H9 (cell line): ENCODE results near the gene AAMP. TPM values are rescaled to one million over a fixed set of nuclear protein-coding genes. Genes with fewer than 3 reads are reported as not detected.

Experiments
- DNase-seq: peaks from one replicate; pipeline ENCODE4 v3.0.0-alpha.2; 2017
- H2AFZ ChIP-seq: one replicate; pipeline ENCODE4 v1.6.1; 2013; ENCODE audit warnings: mild to moderate bottlenecking, low read length, control low read depth, moderate library complexity
- H2AK5ac ChIP-seq: 2 replicates; pipeline ENCODE4 v1.6.1; 2013; ENCODE audit warnings: low read length, control low read depth, mixed read lengths; ENCODE audit not compliant: insufficient read length
- H2BK120ac ChIP-seq: one replicate; pipeline ENCODE4 v1.6.1; 2013; ENCODE audit warnings: low read depth, mild to moderate bottlenecking, low read length, control low read depth, inconsistent platforms; ENCODE audit not compliant: poor library complexity, severe bottlenecking
- H2BK12ac ChIP-seq: 2 replicates; pipeline ENCODE4 v1.6.1; 2013; ENCODE audit warnings: low read length, control low read depth, mixed read lengths, low read depth; ENCODE audit not compliant: insufficient read length
- H2BK15ac ChIP-seq: 2 replicates; pipeline ENCODE4 v1.6.1; 2013; ENCODE audit warnings: low read depth, low read length, control low read depth
- H2BK20ac ChIP-seq: one replicate; pipeline ENCODE4 v1.6.1; 2013; ENCODE audit warnings: low read depth, mild to moderate bottlenecking, low read length, control low read depth, inconsistent platforms; ENCODE audit not compliant: poor library complexity, severe bottlenecking
- H2BK5ac ChIP-seq: 2 replicates; pipeline ENCODE4 v1.6.1; 2013; ENCODE audit warnings: low read length, control low read depth, mixed read lengths; ENCODE audit not compliant: insufficient read length
- H3K14ac ChIP-seq: 2 replicates; pipeline ENCODE4 v1.6.1; 2013; ENCODE audit warnings: low read length, control low read depth; ENCODE audit not compliant: insufficient read depth
- H3K18ac ChIP-seq: 2 replicates; pipeline ENCODE4 v1.6.1; 2013; ENCODE audit warnings: low read depth, mild to moderate bottlenecking, mixed read lengths, low read length, control low read depth; ENCODE audit not compliant: insufficient read length
- H3K23ac ChIP-seq: 2 replicates; pipeline ENCODE4 v1.6.1; 2013; ENCODE audit warnings: low read length, control low read depth, mixed read lengths, low read depth; ENCODE audit not compliant: insufficient read length
- H3K23me2 ChIP-seq: 2 replicates; pipeline ENCODE4 v1.6.1; 2013; ENCODE audit warnings: low read depth, mild to moderate bottlenecking, mixed read lengths, low read length, control low read depth; ENCODE audit not compliant: insufficient read length, poor library complexity, severe bottlenecking
- H3K27ac ChIP-seq: 2 replicates; pipeline ENCODE4 v1.5.1; 2013; ENCODE audit warnings: low read length, control low read depth, mixed read lengths, low read depth; ENCODE audit not compliant: insufficient read length
- H3K27me3 ChIP-seq: 2 replicates; pipeline ENCODE4 v1.6.1; 2013; ENCODE audit warnings: low read length, control low read depth, inconsistent platforms; ENCODE audit not compliant: insufficient read depth
- H3K4ac ChIP-seq: 2 replicates; pipeline ENCODE4 v1.6.1; 2013; ENCODE audit warnings: low read depth, mild to moderate bottlenecking, control low read depth, inconsistent platforms, low read length, moderate library complexity
- H3K4me1 ChIP-seq: 2 replicates; pipeline ENCODE4 v1.6.1; 2013; ENCODE audit warnings: low read length, control low read depth, inconsistent platforms; ENCODE audit not compliant: insufficient read depth
- H3K4me2 ChIP-seq: 2 replicates; pipeline ENCODE4 v1.6.1; 2013; ENCODE audit warnings: low read length, control low read depth, mixed read lengths; ENCODE audit not compliant: insufficient read length, insufficient read depth
- H3K56ac ChIP-seq: 2 replicates; pipeline ENCODE4 v1.6.1; 2013; ENCODE audit warnings: low read depth, mild to moderate bottlenecking, mixed read lengths, low read length, control low read depth; ENCODE audit not compliant: insufficient read length
- H3K79me1 ChIP-seq: 2 replicates; pipeline ENCODE4 v1.6.1; 2013; ENCODE audit warnings: low read depth, mild to moderate bottlenecking, moderate library complexity, low read length, control low read depth, inconsistent platforms; ENCODE audit not compliant: insufficient read depth, poor library complexity, severe bottlenecking
- H3K79me2 ChIP-seq: 2 replicates; pipeline ENCODE4 v1.6.1; 2013; ENCODE audit warnings: low read length, control low read depth, inconsistent platforms; ENCODE audit not compliant: insufficient read depth
- H3K9ac ChIP-seq: 2 replicates; pipeline ENCODE4 v1.6.1; 2013; ENCODE audit warnings: low read length, control low read depth, mixed read lengths; ENCODE audit not compliant: insufficient read length; ENCODE audit errors: extremely low read depth
- H3K9me3 ChIP-seq: one replicate; pipeline ENCODE4 v1.6.1; 2013; ENCODE audit warnings: low read depth, low read length, inconsistent platforms; ENCODE audit not compliant: control insufficient read depth
- H3T11ph ChIP-seq: one replicate; pipeline ENCODE4 v1.6.1; 2013; ENCODE audit warnings: mild to moderate bottlenecking, low read length, control low read depth, inconsistent platforms
- H4K20me1 ChIP-seq: one replicate; pipeline ENCODE4 v1.6.1; 2013; ENCODE audit not compliant: control insufficient read depth, insufficient read length, insufficient read depth
- H4K5ac ChIP-seq: 2 replicates; pipeline ENCODE4 v1.6.1; 2013; ENCODE audit warnings: low read depth, mild to moderate bottlenecking, mixed read lengths, low read length, control low read depth; ENCODE audit not compliant: insufficient read length
- H4K8ac ChIP-seq: replicated peaks from 2 replicates; pipeline ENCODE4 v1.6.1; 2013; ENCODE audit warnings: low read length, control low read depth, mixed read lengths, low read depth; ENCODE audit not compliant: insufficient read length
- H4K91ac ChIP-seq: 2 replicates; pipeline ENCODE4 v1.6.1; 2013; ENCODE audit warnings: low read depth, mild to moderate bottlenecking, moderate library complexity, mixed read lengths, low read length, control low read depth; ENCODE audit not compliant: insufficient read length
- H3K27ac Mint-ChIP-seq, 3 experiments: 2 replicates in 2 of 3; 3 replicates in 1 of 3; pipeline ENCODE4 v1.8.0; 2020 to 2021; ENCODE audit warnings: mixed read lengths in 3 of 3, mild to moderate bottlenecking in 1 of 3, moderate library complexity in 1 of 3
- H3K27me3 Mint-ChIP-seq: 2 replicates; pipeline ENCODE4 v1.8.0; 2021; ENCODE audit warnings: low read depth, mild to moderate bottlenecking, moderate library complexity, mixed read lengths
- H3K36me3 Mint-ChIP-seq, 3 experiments: 2 replicates in 2 of 3; 3 replicates in 1 of 3; pipeline ENCODE4 v1.8.0; 2020 to 2021; ENCODE audit warnings: low read depth in 3 of 3, mixed read lengths in 3 of 3; ENCODE audit not compliant: insufficient read depth in 1 of 3
- H3K4me1 Mint-ChIP-seq, 2 experiments: 2 replicates each; pipeline ENCODE4 v1.8.0; 2020; ENCODE audit warnings: mixed read lengths in 2 of 2
- H3K4me3 Mint-ChIP-seq, 2 experiments: 2 replicates in 1 of 2; 3 replicates in 1 of 2; pipeline ENCODE4 v1.8.0; 2020 to 2021; ENCODE audit warnings: mild to moderate bottlenecking in 2 of 2, mixed read lengths in 2 of 2, moderate library complexity in 1 of 2
- H3K9me3 Mint-ChIP-seq, 2 experiments: 2 replicates in 1 of 2; 3 replicates in 1 of 2; pipeline ENCODE4 v1.8.0; 2020; ENCODE audit warnings: mild to moderate bottlenecking in 2 of 2, mixed read lengths in 2 of 2, moderate library complexity in 1 of 2
- CTCF ChIP-seq: fragments of 200-600 bp; sonication (generic); conservative IDR thresholded peaks from 3 replicates; pipeline ENCODE4 v1.8.0; 2021; ENCODE audit warnings: antibody characterized with exemption, mild to moderate bottlenecking
- WGBS: extraction: QIAGEN DNeasy Blood & Tissue Kit; methylation state at CpG from one replicate; pipeline ENCODE4 v1.1.7; 2013; ENCODE audit warnings: missing lambda C conversion rate, low lambda C conversion rate, mixed read lengths; ENCODE audit not compliant: insufficient read length; ENCODE audit errors: extremely low coverage; 5-methylcytosine and 5-hydroxymethylcytosine counted together
- total RNA-seq: library from RNA; stranded (reverse); gene quantifications from 2 replicates; pipeline ENCODE4 v1.2.1, GENCODE V29; 2021

Gene AAMP
- total RNA-seq, 1 experiment from 2014 or later: 103 TPM

GRCh38 chr2:218256612-218257350 is 13.2 kb downstream of the AAMP start:
- no peak overlapping the region for H3K27ac ChIP-seq

More at GRCh38 chr2:218256612-218257350, 13.2 kb downstream of the AAMP start:
- Histone ChIP-seq H2AK5ac (no peak overlapping the region), H3K14ac (no peak overlapping the region), H3T11ph (no peak overlapping the region), H4K8ac (no peak overlapping the region), H2BK5ac (no peak overlapping the region), H3K18ac (no peak overlapping the region), H3K56ac (no peak overlapping the region), H3K4me1 (peaks cover 4% of the 10 kb centered on the region; the same call in 1 of the 2 replicates), H3K9ac (no peak overlapping the region), H2BK15ac (no peak overlapping the region), H2BK12ac (no peak overlapping the region), H3K79me2 (no peaks in the 10 kb centered on the region), H2AFZ (no peak overlapping the region), H4K20me1 (no peaks in the 10 kb centered on the region), H3K4ac (no peak overlapping the region), H2BK20ac (no peak overlapping the region), H4K5ac (no peak overlapping the region), H3K27me3 (no peaks in the 10 kb centered on the region), H3K9me3 (no peaks in the 10 kb centered on the region), H3K23me2 (no peaks in the 10 kb centered on the region), H2BK120ac (no peak overlapping the region), H3K23ac (no peak overlapping the region), H3K4me2 (no peak overlapping the region), H3K79me1 (no peaks in the 10 kb centered on the region), H4K91ac (no peak overlapping the region)
- Mint-ChIP-seq H3K4me1 (peaks cover 23 to 32% of the 10 kb centered on the region in 2 experiments), H3K4me3 (no peak overlapping the region), H3K27me3 (no peaks in the 10 kb centered on the region), H3K27ac (no peak overlapping the region), H3K36me3 (peaks cover 13 to 46% (median 38%) of the 10 kb centered on the region in 3 experiments), H3K9me3 (no peaks in the 10 kb centered on the region)
- DNase-seq: no peak
- WGBS: no CpG with 5 or more reads among the region's 13 CpGs
- TF ChIP-seq CTCF: no peak
